GM15510 (cell line): Measurements from ENCODE around the gene DST.

Experiments used
- POLR2A ChIP-seq: IDR thresholded peaks from 3 replicates; pipeline ENCODE4 v1.6.1; 2011; ENCODE audit warnings: borderline replicate concordance; ENCODE audit not compliant: insufficient read length; ENCODE audit errors: extremely low read depth

Gene DST

GRCh38 chr6:56649053-56649769 is 6.5 kb upstream of the DST start:
- no peak for TF ChIP-seq POLR2A

GRCh38 chr6:56647172-56647762 is 4.6 kb upstream of the DST start:
- TF ChIP-seq POLR2A, result no peak

- TF ChIP-seq POLR2A, result no peak
Observed at GRCh38 chr6:56644366-56644765, 1.7 kb upstream of the DST start.

GRCh38 chr6:56643379-56644089 is 845 bp upstream of the DST start:
- TF ChIP-seq POLR2A, result no peak

GRCh38 chr6:56640374-56640773 is 2.3 kb downstream of the DST start:
- no peak for TF ChIP-seq POLR2A

GRCh38 chr6:56638760-56639159 is 3.9 kb downstream of the DST start:
- no peak for TF ChIP-seq POLR2A

- TF ChIP-seq POLR2A, result no peak
Observed at GRCh38 chr6:56637640-56638039, 5.0 kb downstream of the DST start.

GRCh38 chr6:56628105-56628504 is 14.6 kb downstream of the DST start:
- no peak for TF ChIP-seq POLR2A

- no peak for TF ChIP-seq POLR2A
Observed at GRCh38 chr6:56625356-56625755, 17.3 kb downstream of the DST start.

GRCh38 chr6:56624728-56625069 is 18.0 kb downstream of the DST start:
- TF ChIP-seq POLR2A, result no peak

- no peak for TF ChIP-seq POLR2A
Observed at GRCh38 chr6:56624046-56624727, 18.5 kb downstream of the DST start.

GRCh38 chr6:56620229-56620868 is 22.3 kb downstream of the DST start:
- TF ChIP-seq POLR2A, result no peak

- TF ChIP-seq POLR2A, result no peak
Observed at GRCh38 chr6:56618050-56618449, 24.6 kb downstream of the DST start.

GRCh38 chr6:56616967-56617366 is 25.7 kb downstream of the DST start:
- TF ChIP-seq POLR2A, result no peak
